ENCODE data around the gene UBB. TPM values are rescaled to one million over a fixed set of nuclear protein-coding genes. Genes with fewer than 3 reads are reported as not detected.

UBB gene
- 100 to 1,000 TPM; 469 to 764 (median 628) TPM for total RNA-seq

DNA sequence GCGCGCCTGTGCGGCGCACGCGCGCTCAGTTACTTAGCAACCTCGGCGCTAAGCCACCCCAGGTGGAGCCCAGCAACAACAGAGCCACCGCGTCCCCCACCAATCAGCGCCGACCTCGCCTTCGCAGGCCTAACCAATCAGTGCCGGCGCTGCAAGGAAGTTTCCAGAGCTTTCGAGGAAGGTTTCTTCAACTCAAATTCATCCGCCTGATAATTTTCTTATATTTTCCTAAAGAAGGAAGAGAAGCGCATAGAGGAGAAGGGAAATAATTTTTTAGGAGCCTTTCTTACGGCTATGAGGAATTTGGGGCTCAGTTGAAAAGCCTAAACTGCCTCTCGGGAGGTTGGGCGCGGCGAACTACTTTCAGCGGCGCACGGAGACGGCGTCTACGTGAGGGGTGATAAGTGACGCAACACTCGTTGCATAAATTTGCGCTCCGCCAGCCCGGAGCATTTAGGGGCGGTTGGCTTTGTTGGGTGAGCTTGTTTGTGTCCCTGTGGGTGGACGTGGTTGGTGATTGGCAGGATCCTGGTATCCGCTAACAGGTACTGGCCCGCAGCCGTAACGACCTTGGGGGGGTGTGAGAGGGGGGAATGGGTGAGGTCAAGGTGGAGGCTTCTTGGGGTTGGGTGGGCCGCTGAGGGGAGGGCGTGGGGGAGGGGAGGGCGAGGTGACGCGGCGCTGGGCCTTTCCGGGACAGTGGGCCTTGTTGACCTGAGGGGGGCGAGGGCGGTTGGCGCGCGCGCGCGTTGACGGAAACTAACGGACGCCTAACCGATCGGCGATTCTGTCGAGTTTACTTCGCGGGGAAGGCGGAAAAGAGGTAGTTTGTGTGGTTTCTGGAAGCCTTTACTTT is at the start of gene UBB:
TSS of gene UBB (plus strand) at position 452 of the 856 bp plus-strand sequence. CDS start 817 bp downstream, outside the sequence.
- Histone ChIP-seq H3K4me1 (peaks cover 59% of the 10 kb centered on the region), H3K36me3 (peaks cover 19% of the 10 kb centered on the region), H3K9me3 (no peaks in the 10 kb centered on the region), H3K27ac (peak within 1 kb of the TSS; percentile 93), H3K4me3 (peak within 1 kb of the TSS; percentile 80), H3K27me3 (no peaks in the 10 kb centered on the region)
- 0% methylated on average over 50 of the region's 67 CpGs for WGBS
- DNase-seq (ENCODE audit: low spot score in 2 of 2): peak; percentile 97 to 98
- TF ChIP-seq, protein P1, sequence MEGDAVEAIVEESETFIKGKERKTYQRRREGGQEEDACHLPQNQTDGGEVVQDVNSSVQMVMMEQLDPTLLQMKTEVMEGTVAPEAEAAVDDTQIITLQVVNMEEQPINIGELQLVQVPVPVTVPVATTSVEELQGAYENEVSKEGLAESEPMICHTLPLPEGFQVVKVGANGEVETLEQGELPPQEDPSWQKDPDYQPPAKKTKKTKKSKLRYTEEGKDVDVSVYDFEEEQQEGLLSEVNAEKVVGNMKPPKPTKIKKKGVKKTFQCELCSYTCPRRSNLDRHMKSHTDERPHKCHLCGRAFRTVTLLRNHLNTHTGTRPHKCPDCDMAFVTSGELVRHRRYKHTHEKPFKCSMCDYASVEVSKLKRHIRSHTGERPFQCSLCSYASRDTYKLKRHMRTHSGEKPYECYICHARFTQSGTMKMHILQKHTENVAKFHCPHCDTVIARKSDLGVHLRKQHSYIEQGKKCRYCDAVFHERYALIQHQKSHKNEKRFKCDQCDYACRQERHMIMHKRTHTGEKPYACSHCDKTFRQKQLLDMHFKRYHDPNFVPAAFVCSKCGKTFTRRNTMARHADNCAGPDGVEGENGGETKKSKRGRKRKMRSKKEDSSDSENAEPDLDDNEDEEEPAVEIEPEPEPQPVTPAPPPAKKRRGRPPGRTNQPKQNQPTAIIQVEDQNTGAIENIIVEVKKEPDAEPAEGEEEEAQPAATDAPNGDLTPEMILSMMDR (IDR thresholded peaks at IDR 0.05): peak in 1 of 2 donors; percentile 6
- TF ChIP-seq EP300 (IDR thresholded peaks at IDR 0.05): no peak
- TF ChIP-seq POLR2A (IDR thresholded peaks at IDR 0.05): peak; percentile 95 to 99
- peak; percentile 97 to 99 (median 98) for TF ChIP-seq POLR2AphosphoS5 (IDR thresholded peaks at IDR 0.05)

DNA sequence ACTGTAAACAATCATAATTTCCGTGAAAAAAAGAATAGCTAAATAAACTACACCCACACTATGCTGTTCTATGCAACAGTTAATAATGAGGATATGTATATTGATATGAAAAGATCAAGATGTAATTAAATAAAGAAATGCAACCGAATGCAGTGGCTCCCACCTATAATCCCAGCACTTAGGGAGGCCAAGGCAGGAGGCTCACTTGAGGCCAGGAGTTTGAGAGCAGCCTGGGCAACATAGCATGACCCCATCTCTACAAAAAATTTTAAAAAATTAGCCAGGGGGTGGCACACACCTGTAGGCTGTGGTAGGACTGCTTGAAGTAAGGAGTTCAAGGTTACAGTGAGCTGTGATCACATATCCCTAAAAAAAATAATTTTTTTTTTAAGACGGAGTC is 42.5 kb upstream of the UBB start:
- Histone ChIP-seq H3K4me3 (no peak overlapping the region), H3K36me3 (peaks cover 9% of the 10 kb centered on the region), H3K4me1 (no peaks in the 10 kb centered on the region), H3K9me3 (no peaks in the 10 kb centered on the region), H3K27me3 (no peaks in the 10 kb centered on the region), H3K27ac (no peak overlapping the region)
- WGBS: 94% methylated on average over 3 of the region's 3 CpGs
- DNase-seq (ENCODE audit: low spot score in 2 of 2): no peak
- TF ChIP-seq POLR2AphosphoS5 (IDR thresholded peaks at IDR 0.05) (no peak), POLR2A (IDR thresholded peaks at IDR 0.05) (no peak), EP300 (IDR thresholded peaks at IDR 0.05) (no peak)
- TF ChIP-seq, protein P1 (IDR thresholded peaks at IDR 0.05): no peak

DNA sequence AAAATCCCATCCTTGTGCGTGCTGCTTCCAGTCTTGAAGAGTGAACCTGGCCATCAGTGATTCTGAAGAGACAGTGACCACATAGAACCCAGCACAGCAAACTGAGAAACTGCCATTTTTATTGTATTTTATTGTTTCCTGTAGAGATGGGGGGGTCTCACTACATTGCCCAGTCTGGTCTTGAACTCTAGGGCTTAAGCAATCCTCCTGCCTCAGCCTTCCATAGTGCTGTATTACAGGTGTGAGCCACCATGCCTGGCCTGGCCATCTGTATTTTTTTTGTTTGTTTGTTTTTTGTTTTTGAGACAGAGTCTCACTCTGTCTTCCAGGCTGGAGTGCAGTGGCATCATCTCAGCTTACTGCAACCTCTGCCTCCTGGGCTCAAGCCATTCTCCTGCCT is 41.5 kb upstream of the UBB start:
- no peaks in the 10 kb centered on the region for H3K27me3 ChIP-seq
- H3K36me3 ChIP-seq: peaks cover 19% of the 10 kb centered on the region
- no peaks in the 10 kb centered on the region for H3K9me3 ChIP-seq
- H3K4me1 ChIP-seq: no peaks in the 10 kb centered on the region
- TF ChIP-seq POLR2A (IDR thresholded peaks at IDR 0.05): no peak
- no peak for TF ChIP-seq POLR2AphosphoS5 (IDR thresholded peaks at IDR 0.05)
- TF ChIP-seq, protein P1 (IDR thresholded peaks at IDR 0.05): no peak
- TF ChIP-seq EP300 (IDR thresholded peaks at IDR 0.05): no peak
- no peak overlapping the region for H3K27ac ChIP-seq
- 91% methylated on average over 1 of the region's 1 CpG for WGBS
- no peak for DNase-seq (ENCODE audit: low spot score in 2 of 2)
- no peak overlapping the region for H3K4me3 ChIP-seq

DNA sequence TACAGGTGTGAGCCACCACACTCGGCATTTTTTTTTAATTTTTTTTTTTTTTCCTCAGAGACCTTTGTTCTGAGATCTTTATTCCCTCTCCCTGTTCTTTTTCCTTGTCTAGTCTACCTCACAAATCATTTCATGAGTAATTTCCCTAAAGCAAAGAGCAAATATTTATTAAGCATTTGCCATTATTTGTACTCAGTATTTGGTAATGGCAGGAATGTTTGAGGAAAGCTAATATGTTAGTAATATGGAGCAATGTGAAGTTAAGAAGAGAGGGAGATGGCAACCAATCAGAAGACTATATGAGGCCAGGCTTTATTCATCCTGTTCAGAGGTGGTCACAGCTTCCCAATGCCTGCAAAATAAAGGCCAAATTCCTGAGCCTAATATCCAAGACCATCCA is 40.9 kb upstream of the UBB start:
- 91% methylated on average over 1 of the region's 1 CpG for WGBS
- no peak overlapping the region for H3K27ac ChIP-seq
- TF ChIP-seq EP300 (IDR thresholded peaks at IDR 0.05) (no peak), POLR2A (IDR thresholded peaks at IDR 0.05) (no peak), POLR2AphosphoS5 (IDR thresholded peaks at IDR 0.05) (no peak)
- TF ChIP-seq, protein P1 (IDR thresholded peaks at IDR 0.05): no peak
- peaks cover 20% of the 10 kb centered on the region for H3K36me3 ChIP-seq
- no peaks in the 10 kb centered on the region for H3K27me3 ChIP-seq
- H3K4me1 ChIP-seq: no peaks in the 10 kb centered on the region
- H3K9me3 ChIP-seq: no peaks in the 10 kb centered on the region
- no peak for DNase-seq (ENCODE audit: low spot score in 2 of 2)
- no peak overlapping the region for H3K4me3 ChIP-seq

DNA sequence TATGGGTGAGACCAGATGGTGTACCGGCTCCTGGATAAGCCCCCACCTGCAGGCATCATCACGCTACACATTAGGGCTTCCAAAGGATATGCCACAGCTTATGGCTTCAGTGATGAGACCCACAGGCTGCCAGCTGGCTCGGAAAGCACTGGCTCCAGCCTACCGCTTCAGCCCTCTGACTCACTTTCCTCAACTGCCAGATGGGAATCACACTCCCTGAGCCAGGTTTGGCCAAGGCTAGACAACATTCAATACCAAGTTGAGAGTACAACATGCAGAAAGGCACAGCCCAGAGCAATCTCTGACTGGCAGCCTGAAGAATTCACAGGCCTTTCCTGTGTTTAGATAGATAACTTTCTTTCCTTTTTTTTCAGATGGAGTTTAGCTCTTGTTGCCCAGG is 37.9 kb upstream of the UBB start:
- Histone ChIP-seq H3K4me3 (no peak overlapping the region), H3K4me1 (no peaks in the 10 kb centered on the region), H3K27me3 (no peaks in the 10 kb centered on the region), H3K27ac (no peak overlapping the region), H3K9me3 (no peaks in the 10 kb centered on the region), H3K36me3 (peaks cover 20% of the 10 kb centered on the region)
- DNase-seq (ENCODE audit: low spot score in 2 of 2): peak in 1 of 2 donors; percentile 49
- TF ChIP-seq POLR2A (IDR thresholded peaks at IDR 0.05): no peak
- no peak for TF ChIP-seq EP300 (IDR thresholded peaks at IDR 0.05)
- TF ChIP-seq POLR2AphosphoS5 (IDR thresholded peaks at IDR 0.05): no peak
- TF ChIP-seq, protein P1 (IDR thresholded peaks at IDR 0.05): no peak
- 66% methylated on average over 4 of the region's 4 CpGs for WGBS
